K562 (cell line): ENCODE results near the gene USHBP1. TPM values are rescaled to one million over a fixed set of nuclear protein-coding genes. Genes with fewer than 3 reads are reported as not detected.

Experiments
- ATAC-seq: fragments of 200-7000 bp; cut with Tn5 transposase; 3 replicates; pipeline ENCODE4 v1.9.1; 2020; ENCODE audit warnings: moderate library complexity
- BruUV-seq: library from RNA; stranded (reverse); fragments of 400-500 nt; replicated peaks from 2 replicates; lab custom pipeline; 2021; lab: Mats Ljungman, UMichigan
- CTCF ChIA-PET: fragments of 300-600 bp; formaldehyde crosslinking; extraction: SDS; loops from one replicate; lab custom pipeline; 2021; ENCODE audit warnings: low intra/inter-chr PET ratio; lab: Yijun Ruan, JAX
- POLR2A ChIA-PET: fragments of 300-600, 350-650 bp; sonication (Branson Sonifier 250); formaldehyde crosslinking; extraction: SDS; loops from one replicate; lab custom pipeline; 2021; ENCODE audit warnings: antibody characterized with exemption, inconsistent platforms; lab: Yijun Ruan, JAX
- DNase-seq, 4 experiments: peaks; one replicate each; pipeline versions ENCODE4 v3.0.0 to v3.0.0-alpha.2; 2011 to 2018; ENCODE audit warnings: low spot score in 3 of 4, mixed read lengths in 3 of 4; ENCODE audit errors: extremely low read depth in 1 of 4
- FAIRE-seq: peaks from 2 replicates; lab custom pipeline; 2011; peaks lifted over from hg19 to GRCh38; lab: Jason Lieb, UNC
- H2AFZ ChIP-seq: 2 replicates; pipeline ENCODE4 v1.6.0; 2011; ENCODE audit warnings: low read depth, low read length, control low read depth, inconsistent platforms
- H3K27ac ChIP-seq: fragments of 200-600 bp; 3 replicates; pipeline ENCODE4 v1.8.0; 2011; ENCODE audit warnings: low read depth, mild to moderate bottlenecking, control low read depth, inconsistent platforms, low read length, moderate library complexity, mixed read lengths; ENCODE audit errors: extremely low read depth
- H3K27me3 ChIP-seq, 2 experiments: fragments of 300-600 bp in 1 of 2; 2 replicates in 1 of 2; 3 replicates in 1 of 2; pipeline versions ENCODE4 v1.6.0 to v1.8.0; 2011; ENCODE audit warnings: inconsistent platforms in 2 of 2, low read length in 2 of 2, mild to moderate bottlenecking in 1 of 2, mixed read lengths in 1 of 2, moderate library complexity in 1 of 2; ENCODE audit not compliant: control insufficient read depth in 2 of 2, insufficient read depth in 2 of 2
- H3K36me3 ChIP-seq: fragments of 300-600 bp; 3 replicates; pipeline ENCODE4 v1.8.0; 2011; ENCODE audit warnings: mild to moderate bottlenecking, low read length, inconsistent platforms; ENCODE audit not compliant: control insufficient read depth, insufficient read depth
- H3K4me1 ChIP-seq, 2 experiments: fragments of 200-600 bp in 1 of 2; replicated peaks in 1 of 2; 2 replicates in 1 of 2; 3 replicates in 1 of 2; pipeline versions ENCODE4 v1.5.1 to v1.8.0; 2011; ENCODE audit warnings: inconsistent platforms in 2 of 2, low read length in 2 of 2, mild to moderate bottlenecking in 1 of 2, mixed read lengths in 1 of 2, moderate library complexity in 1 of 2; ENCODE audit not compliant: control insufficient read depth in 2 of 2, insufficient read depth in 2 of 2
- H3K4me2 ChIP-seq: 2 replicates; pipeline ENCODE4 v1.6.1; 2011; ENCODE audit warnings: low read length, control low read depth, inconsistent platforms, mixed read lengths; ENCODE audit not compliant: insufficient read depth
- H3K4me3 ChIP-seq: fragments of 200-600 bp; sonication (generic), shearing (Covaris generic); 2 replicates; pipeline ENCODE4 v1.5.1; 2016; ENCODE audit warnings: control low read depth, inconsistent platforms
- H3K79me2 ChIP-seq: fragments of 200-600 bp; 3 replicates; pipeline ENCODE4 v1.8.0; 2011; ENCODE audit warnings: low read length, inconsistent platforms; ENCODE audit not compliant: control insufficient read depth, insufficient read depth
- H3K9ac ChIP-seq, 2 experiments: 2 replicates each; pipeline versions ENCODE4 v1.6.0 to v1.6.1; 2011; ENCODE audit warnings: low read depth in 2 of 2, low read length in 2 of 2, control low read depth in 1 of 2, inconsistent platforms in 1 of 2, mild to moderate bottlenecking in 1 of 2, mixed read lengths in 1 of 2; ENCODE audit not compliant: insufficient read depth in 1 of 2
- H3K9me1 ChIP-seq: one replicate; pipeline ENCODE4 v1.6.0; 2011; ENCODE audit warnings: inconsistent platforms, mild to moderate bottlenecking, low read length, moderate library complexity; ENCODE audit not compliant: control insufficient read depth, insufficient read depth
- H3K9me3 ChIP-seq: replicated peaks from 2 replicates; pipeline ENCODE4 v1.5.1; 2011; ENCODE audit warnings: low read depth, low read length, inconsistent platforms; ENCODE audit not compliant: control insufficient read depth, insufficient read depth
- H4K20me1 ChIP-seq: replicated peaks from 2 replicates; pipeline ENCODE4 v1.6.1; 2011; ENCODE audit warnings: low read length, inconsistent platforms, mixed read lengths; ENCODE audit not compliant: control insufficient read depth, insufficient read depth
- BCOR ChIP-seq: fragments of 450-650 bp; IDR thresholded peaks from 2 replicates; pipeline ENCODE4 v1.6.1; 2016
- CEBPG ChIP-seq, 3 experiments: fragments of 200-800 bp in 1 of 3; sonication (Bioruptor generic) in 1 of 3; sonication (generic) in 1 of 3; formaldehyde crosslinking in 1 of 3; IDR thresholded peaks in 2 of 3; conservative IDR thresholded peaks in 1 of 3; 2 replicates each; pipeline versions ENCODE4 v1.6.1 to v1.8.0; 2016 to 2022; ENCODE audit warnings: missing compliant biosample characterization in 2 of 3, missing genetic modification characterization in 2 of 3, mild to moderate bottlenecking in 1 of 3, missing genetic modification reagents in 1 of 3
- CREM ChIP-seq: IDR thresholded peaks from 2 replicates; pipeline ENCODE4 v1.6.1; 2014; ENCODE audit warnings: antibody characterized with exemption, low read depth
- EP400 ChIP-seq: fragments of 450-650 bp; IDR thresholded peaks from 2 replicates; pipeline ENCODE4 v1.6.1; 2017; ENCODE audit warnings: antibody characterized with exemption, mild to moderate bottlenecking, moderate library complexity
- KLF1 ChIP-seq: fragments of 450-650 bp; IDR thresholded peaks from 2 replicates; pipeline ENCODE4 v1.6.1; 2016; ENCODE audit warnings: missing genetic modification characterization, missing compliant biosample characterization
- KLF6 ChIP-seq: fragments of 250-450 bp; sonication (Bioruptor Pico); IDR thresholded peaks from 2 replicates; pipeline ENCODE4 v1.4.0; 2020; ENCODE audit warnings: mild to moderate bottlenecking, moderate library complexity, borderline replicate concordance
- POLR2A ChIP-seq: fragments of 450-650 bp; conservative IDR thresholded peaks from 2 replicates; pipeline ENCODE4 v1.6.1; 2016
- SIRT6 ChIP-seq: IDR thresholded peaks from one replicate; pipeline ENCODE4 v1.6.1; 2012; ENCODE audit warnings: low read depth, mild to moderate bottlenecking, control low read depth, inconsistent platforms, low read length, moderate library complexity
- SPI1 ChIP-seq: IDR thresholded peaks from 2 replicates; pipeline ENCODE4 v1.6.1; 2011; ENCODE audit warnings: low read depth, low read length, control low read depth, borderline replicate concordance
- TARDBP ChIP-seq: fragments of 450-650 bp; IDR thresholded peaks from 2 replicates; pipeline ENCODE4 v1.6.1; 2016
- ZNF143 ChIP-seq: sonication (generic); formaldehyde crosslinking; IDR thresholded peaks from 2 replicates; pipeline ENCODE4 v1.9.0; 2022; ENCODE audit warnings: mild to moderate bottlenecking, missing genetic modification reagents
- WGBS: fragments of 100-300 bp; shearing (Covaris generic); methylation state at CpG from one replicate; pipeline ENCODE4 v1.1.6; 2016; ENCODE audit warnings: low coverage, mixed read lengths; ENCODE audit not compliant: insufficient coverage; ENCODE audit errors: missing lambda C conversion rate; 5-methylcytosine and 5-hydroxymethylcytosine counted together
- in situ Hi-C: fragments of 300-500 bp; cut with MboI; formaldehyde crosslinking; loops from 4 replicates; pipeline ENCODE4 v1.15.0; 2018; ENCODE audit warnings: inconsistent platforms, mixed read lengths
- intact Hi-C: fragments of 100-400 bp; cut with micrococcal nuclease; formaldehyde crosslinking; loops from 2 replicates; pipeline ENCODE4 v1.14.2; 2022
- polyA plus RNA-seq, 8 experiments: library from polyadenylated mRNA; depleted of rRNA in 4 of 8; stranded (reverse) in 5 of 8; unstranded in 3 of 8; fragments of >200 nt; fragmentation: Nextera tagmentation in 2 of 8; fragmentation: Illumina TruSeq in 1 of 8; extraction: Ambion mirVana in 2 of 8; extraction: Trizol in 1 of 8; gene quantifications; 2 replicates each; pipeline versions ENCODE4 v1.2.1 to v1.2.3, GENCODE V29; 2011 to 2014; ENCODE audit warnings: inconsistent platforms in 1 of 8, missing spikeins in 1 of 8
- total RNA-seq, 7 experiments: library from RNA; depleted of rRNA in 6 of 7; stranded (reverse); fragments of >200 nt in 6 of 7; fragmentation: Illumina TruSeq in 2 of 7; extraction: Trizol in 2 of 7; gene quantifications; 2 replicates each; pipeline versions ENCODE4 v1.2.1 to v1.2.3, GENCODE V29; 2011 to 2021; ENCODE audit warnings: low replicate concordance in 1 of 7
- TF ChIP-seq, protein P1 (sequence below): fragments of 250-450 bp; sonication (Bioruptor Pico); IDR thresholded peaks from 2 replicates; pipeline ENCODE4 v1.8.0; 2021; ENCODE audit warnings: moderate library complexity, mild to moderate bottlenecking, inconsistent platforms
- TF ChIP-seq, protein P2 (sequence below), 2 experiments: IDR thresholded peaks; 2 replicates each; pipeline ENCODE4 v1.6.1; 2012; ENCODE audit warnings: improper control_type of control experiment in 2 of 2, low read depth in 2 of 2, low read length in 2 of 2, borderline replicate concordance in 1 of 2
- TF ChIP-seq, protein P3 (sequence below): fragments of 250-450 bp; sonication (Bioruptor Pico); IDR thresholded peaks from 2 replicates; pipeline ENCODE4 v1.8.0; 2021; ENCODE audit warnings: mild to moderate bottlenecking, moderate library complexity

USHBP1 gene
- total and polyA plus RNA-seq, 9 of the 15 experiments (the other 6 are each of a cell fraction or from before 2014, with no cell fraction given), result 0.03 to 0.10 (median 0.05) TPM; not detected in 5

DNA sequence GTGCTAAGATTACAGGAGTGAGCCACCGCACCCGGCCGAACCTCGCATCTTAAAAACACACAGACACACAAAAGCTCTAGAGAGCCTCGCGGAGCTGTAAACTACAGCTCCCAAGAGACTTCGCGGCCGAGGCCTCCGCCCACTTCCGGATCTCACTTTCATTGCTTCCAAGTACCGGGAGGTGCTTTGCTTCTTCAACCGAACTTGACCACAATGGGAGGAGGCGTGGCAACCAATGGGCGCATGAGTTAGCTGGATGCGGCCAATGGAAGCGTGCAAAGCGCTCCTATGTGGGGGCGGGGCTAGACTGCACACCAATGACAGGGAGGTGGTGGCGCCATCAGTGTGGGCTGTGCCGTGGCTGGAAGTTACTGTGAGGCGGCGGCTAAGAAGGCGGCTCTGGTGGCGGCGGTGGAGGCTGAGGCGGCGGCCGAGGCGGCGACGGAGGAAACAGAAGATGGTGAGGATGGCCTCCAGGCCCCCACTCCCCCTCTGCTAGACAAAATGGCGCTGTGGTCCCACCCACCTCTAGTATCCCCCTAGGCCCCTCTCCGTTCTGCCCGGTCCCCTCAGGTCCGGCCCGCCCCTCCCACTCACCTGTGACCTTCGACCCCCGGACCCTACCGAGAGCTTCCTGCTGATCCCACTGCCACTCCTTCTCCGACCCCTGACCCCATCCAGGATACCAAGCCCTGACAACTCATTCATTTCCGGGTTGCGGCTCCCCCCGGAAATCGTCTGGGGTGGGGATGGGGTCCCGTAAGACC lies 44.8 kb upstream of the USHBP1 start, which contains the start of gene DDA1:
TSS of gene DDA1 (plus strand) at position 366 of the 767 bp plus-strand sequence. CDS start at position 458, 92 bp downstream.
- FAIRE-seq (peak; percentile 100), DNase-seq (peak; percentile 92 to 100 (median 95)), ATAC-seq (peak; percentile 89)
- under 1% methylated on average over 45 of the region's 46 CpGs for WGBS
- Histone ChIP-seq H3K9me3 (no peaks in the 10 kb centered on the region), H3K4me2 (peak within 1 kb of the TSS; percentile 90), H3K36me3 (peaks cover 36% of the 10 kb centered on the region), H4K20me1 (0 out of 2 replicates have a peak, but pooled peaks cover 5% of the 10 kb centered on the region), H3K27me3 (no peaks in the 10 kb centered on the region), H3K9ac (peak within 1 kb of the TSS; percentile 86 to 95), H3K79me2 (peaks cover 64% of the 10 kb centered on the region), H2AFZ (peak within 1 kb of the TSS; percentile 85), H3K4me1 (peaks cover 20 to 64% of the 10 kb centered on the region in 2 experiments; a peak in 4 of 5 replicates), H3K9me1 (no peaks in the 10 kb centered on the region), H3K4me3 (peak within 1 kb of the TSS; percentile 94), H3K27ac (peak within 1 kb of the TSS; percentile 76)
- BruUV-seq, result TSS peak; percentile 38
- CTCF ChIA-PET, result no interaction called here
- intact Hi-C loops, result loop anchor here (1.0 to 2.0 kb wide), 2 partner anchors 25 to 49 kb away; partner anchors contain the start of gene ANO8
- POLR2A ChIA-PET, result interaction anchor here (0.5 to 7.7 kb wide), 13 partner anchors 13 to 94 kb away, joined by 3 to 78 read pairs (median 5); partner anchors contain the start of genes ANKLE1, ANO8, OCEL1 and USE1
- in situ Hi-C loops, result no loop called here
- TF ChIP-seq BCOR, result 0 out of 2 replicates have a peak, but pooled peaks have one; percentile 20
- TF ChIP-seq KLF6, result 0 out of 2 replicates have a peak, but pooled peaks have one; percentile 11
- peak; percentile 80 for TF ChIP-seq POLR2A
- TF ChIP-seq EP400, result peak; percentile 24; the same call in 1 of the 2 replicates
- TF ChIP-seq KLF1 (tag), result no peak
- no peak for TF ChIP-seq CEBPG (CRISPR knock-in tag; IDR thresholded peaks at IDR 0.05)
- TF ChIP-seq CEBPG (tag; conservative IDR thresholded peaks at IDR 0.05 in 1 of 2, IDR thresholded peaks at IDR 0.05 in 1 of 2), result no peak
- TF ChIP-seq, protein P1, sequence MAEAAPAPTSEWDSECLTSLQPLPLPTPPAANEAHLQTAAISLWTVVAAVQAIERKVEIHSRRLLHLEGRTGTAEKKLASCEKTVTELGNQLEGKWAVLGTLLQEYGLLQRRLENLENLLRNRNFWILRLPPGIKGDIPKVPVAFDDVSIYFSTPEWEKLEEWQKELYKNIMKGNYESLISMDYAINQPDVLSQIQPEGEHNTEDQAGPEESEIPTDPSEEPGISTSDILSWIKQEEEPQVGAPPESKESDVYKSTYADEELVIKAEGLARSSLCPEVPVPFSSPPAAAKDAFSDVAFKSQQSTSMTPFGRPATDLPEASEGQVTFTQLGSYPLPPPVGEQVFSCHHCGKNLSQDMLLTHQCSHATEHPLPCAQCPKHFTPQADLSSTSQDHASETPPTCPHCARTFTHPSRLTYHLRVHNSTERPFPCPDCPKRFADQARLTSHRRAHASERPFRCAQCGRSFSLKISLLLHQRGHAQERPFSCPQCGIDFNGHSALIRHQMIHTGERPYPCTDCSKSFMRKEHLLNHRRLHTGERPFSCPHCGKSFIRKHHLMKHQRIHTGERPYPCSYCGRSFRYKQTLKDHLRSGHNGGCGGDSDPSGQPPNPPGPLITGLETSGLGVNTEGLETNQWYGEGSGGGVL (CRISPR knock-in tag), result no peak
- no peak for TF ChIP-seq TARDBP
- TF ChIP-seq CREM, result peak; percentile 85
- peak; percentile 93 for TF ChIP-seq ZNF143 (CRISPR knock-in tag)
- TF ChIP-seq SPI1, result peak; percentile 49; the same call in 1 of the 2 replicates
- TF ChIP-seq, protein P2, sequence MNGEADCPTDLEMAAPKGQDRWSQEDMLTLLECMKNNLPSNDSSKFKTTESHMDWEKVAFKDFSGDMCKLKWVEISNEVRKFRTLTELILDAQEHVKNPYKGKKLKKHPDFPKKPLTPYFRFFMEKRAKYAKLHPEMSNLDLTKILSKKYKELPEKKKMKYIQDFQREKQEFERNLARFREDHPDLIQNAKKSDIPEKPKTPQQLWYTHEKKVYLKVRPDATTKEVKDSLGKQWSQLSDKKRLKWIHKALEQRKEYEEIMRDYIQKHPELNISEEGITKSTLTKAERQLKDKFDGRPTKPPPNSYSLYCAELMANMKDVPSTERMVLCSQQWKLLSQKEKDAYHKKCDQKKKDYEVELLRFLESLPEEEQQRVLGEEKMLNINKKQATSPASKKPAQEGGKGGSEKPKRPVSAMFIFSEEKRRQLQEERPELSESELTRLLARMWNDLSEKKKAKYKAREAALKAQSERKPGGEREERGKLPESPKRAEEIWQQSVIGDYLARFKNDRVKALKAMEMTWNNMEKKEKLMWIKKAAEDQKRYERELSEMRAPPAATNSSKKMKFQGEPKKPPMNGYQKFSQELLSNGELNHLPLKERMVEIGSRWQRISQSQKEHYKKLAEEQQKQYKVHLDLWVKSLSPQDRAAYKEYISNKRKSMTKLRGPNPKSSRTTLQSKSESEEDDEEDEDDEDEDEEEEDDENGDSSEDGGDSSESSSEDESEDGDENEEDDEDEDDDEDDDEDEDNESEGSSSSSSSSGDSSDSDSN (IDR thresholded peaks at IDR 0.05; ENCODE audit: borderline replicate concordance in 1 of 2, low read depth in 2 of 2, low read length in 2 of 2), result no peak
- no peak for TF ChIP-seq SIRT6
- TF ChIP-seq, protein P3, sequence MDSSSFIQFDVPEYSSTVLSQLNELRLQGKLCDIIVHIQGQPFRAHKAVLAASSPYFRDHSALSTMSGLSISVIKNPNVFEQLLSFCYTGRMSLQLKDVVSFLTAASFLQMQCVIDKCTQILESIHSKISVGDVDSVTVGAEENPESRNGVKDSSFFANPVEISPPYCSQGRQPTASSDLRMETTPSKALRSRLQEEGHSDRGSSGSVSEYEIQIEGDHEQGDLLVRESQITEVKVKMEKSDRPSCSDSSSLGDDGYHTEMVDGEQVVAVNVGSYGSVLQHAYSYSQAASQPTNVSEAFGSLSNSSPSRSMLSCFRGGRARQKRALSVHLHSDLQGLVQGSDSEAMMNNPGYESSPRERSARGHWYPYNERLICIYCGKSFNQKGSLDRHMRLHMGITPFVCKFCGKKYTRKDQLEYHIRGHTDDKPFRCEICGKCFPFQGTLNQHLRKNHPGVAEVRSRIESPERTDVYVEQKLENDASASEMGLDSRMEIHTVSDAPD (CRISPR knock-in tag), result peak; percentile 63; the same call in 1 of the 2 replicates
